Measurements from ENCODE around the gene OGFRL1.

DNA sequence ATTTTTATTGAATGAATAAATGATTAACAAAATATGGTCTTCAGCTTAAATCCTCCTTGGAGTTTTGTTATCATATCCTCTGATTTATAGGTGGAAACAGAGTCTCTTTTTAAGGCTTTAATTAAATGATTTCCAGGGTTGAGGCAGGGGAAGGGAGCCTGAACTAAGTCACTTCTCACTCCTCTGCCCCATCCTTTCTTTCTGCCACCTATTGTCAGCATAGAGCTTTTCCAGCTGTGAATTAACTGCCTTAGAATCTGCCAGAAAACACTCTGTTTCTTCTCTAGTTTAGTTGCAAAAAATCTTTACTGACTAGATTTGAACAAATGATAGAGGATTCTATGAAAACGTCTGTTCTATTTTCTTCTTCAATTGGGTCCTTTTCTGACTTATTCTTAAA lies 9.8 kb downstream of the OGFRL1 start:
- TF ChIP-seq, protein P1, sequence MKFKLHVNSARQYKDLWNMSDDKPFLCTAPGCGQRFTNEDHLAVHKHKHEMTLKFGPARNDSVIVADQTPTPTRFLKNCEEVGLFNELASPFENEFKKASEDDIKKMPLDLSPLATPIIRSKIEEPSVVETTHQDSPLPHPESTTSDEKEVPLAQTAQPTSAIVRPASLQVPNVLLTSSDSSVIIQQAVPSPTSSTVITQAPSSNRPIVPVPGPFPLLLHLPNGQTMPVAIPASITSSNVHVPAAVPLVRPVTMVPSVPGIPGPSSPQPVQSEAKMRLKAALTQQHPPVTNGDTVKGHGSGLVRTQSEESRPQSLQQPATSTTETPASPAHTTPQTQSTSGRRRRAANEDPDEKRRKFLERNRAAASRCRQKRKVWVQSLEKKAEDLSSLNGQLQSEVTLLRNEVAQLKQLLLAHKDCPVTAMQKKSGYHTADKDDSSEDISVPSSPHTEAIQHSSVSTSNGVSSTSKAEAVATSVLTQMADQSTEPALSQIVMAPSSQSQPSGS (CRISPR knock-in tag; IDR thresholded peaks at IDR 0.05), result no peak
- TF ChIP-seq EZH2 (IDR thresholded peaks at IDR 0.05; ENCODE audit: borderline replicate concordance, low read depth, low read length) (no peak), RCOR1 (IDR thresholded peaks at IDR 0.05; ENCODE audit: borderline replicate concordance in 1 of 2, low read depth in 2 of 2, low read length in 2 of 2) (no peak)
